ENCODE measurements around the gene CDT1.

DNA sequence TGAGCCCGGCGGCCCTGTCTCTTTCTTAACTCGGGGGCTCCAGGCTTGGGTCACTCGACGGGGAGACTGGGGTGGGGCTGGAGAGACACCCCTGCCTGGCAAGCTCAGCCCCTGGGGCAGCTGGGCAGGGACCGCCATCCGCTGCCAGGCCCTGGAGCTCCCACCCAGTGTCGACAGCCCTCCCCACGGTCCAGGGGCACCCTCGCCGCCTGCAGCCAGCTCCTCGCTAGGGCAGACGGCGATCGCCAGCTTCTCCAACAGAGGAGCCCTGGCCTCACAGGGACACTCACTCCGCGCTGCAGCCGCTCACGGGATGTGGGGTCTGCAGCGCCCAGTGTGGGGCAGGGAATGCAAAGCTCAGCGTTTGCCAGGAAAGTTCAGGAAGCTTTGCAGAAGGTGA is 24.1 kb downstream of the CDT1 start:
- TF ChIP-seq POLR2AphosphoS5 (IDR thresholded peaks at IDR 0.05) = no peak
- TF ChIP-seq, protein P1, sequence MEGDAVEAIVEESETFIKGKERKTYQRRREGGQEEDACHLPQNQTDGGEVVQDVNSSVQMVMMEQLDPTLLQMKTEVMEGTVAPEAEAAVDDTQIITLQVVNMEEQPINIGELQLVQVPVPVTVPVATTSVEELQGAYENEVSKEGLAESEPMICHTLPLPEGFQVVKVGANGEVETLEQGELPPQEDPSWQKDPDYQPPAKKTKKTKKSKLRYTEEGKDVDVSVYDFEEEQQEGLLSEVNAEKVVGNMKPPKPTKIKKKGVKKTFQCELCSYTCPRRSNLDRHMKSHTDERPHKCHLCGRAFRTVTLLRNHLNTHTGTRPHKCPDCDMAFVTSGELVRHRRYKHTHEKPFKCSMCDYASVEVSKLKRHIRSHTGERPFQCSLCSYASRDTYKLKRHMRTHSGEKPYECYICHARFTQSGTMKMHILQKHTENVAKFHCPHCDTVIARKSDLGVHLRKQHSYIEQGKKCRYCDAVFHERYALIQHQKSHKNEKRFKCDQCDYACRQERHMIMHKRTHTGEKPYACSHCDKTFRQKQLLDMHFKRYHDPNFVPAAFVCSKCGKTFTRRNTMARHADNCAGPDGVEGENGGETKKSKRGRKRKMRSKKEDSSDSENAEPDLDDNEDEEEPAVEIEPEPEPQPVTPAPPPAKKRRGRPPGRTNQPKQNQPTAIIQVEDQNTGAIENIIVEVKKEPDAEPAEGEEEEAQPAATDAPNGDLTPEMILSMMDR (IDR thresholded peaks at IDR 0.05) = no peak
